Activated CD4-positive, CD25-positive, alpha-beta regulatory T cell treated with anti-CD3 and anti-CD28 coated beads, Interleukin-2, amount 50 U/mL, for 16 hours (primary cell): Measurements from ENCODE around the gene TPX2.

Source experiments
- DNase-seq: peaks from one replicate; pipeline ENCODE4 v3.0.0-alpha.2; 2020; ENCODE audit warnings: low read depth, low spot score

The TPX2 gene

GRCh38 chr20:31848088-31848999 is 109.3 kb downstream of the TPX2 start:
- DNase-seq = no peak

DNA sequence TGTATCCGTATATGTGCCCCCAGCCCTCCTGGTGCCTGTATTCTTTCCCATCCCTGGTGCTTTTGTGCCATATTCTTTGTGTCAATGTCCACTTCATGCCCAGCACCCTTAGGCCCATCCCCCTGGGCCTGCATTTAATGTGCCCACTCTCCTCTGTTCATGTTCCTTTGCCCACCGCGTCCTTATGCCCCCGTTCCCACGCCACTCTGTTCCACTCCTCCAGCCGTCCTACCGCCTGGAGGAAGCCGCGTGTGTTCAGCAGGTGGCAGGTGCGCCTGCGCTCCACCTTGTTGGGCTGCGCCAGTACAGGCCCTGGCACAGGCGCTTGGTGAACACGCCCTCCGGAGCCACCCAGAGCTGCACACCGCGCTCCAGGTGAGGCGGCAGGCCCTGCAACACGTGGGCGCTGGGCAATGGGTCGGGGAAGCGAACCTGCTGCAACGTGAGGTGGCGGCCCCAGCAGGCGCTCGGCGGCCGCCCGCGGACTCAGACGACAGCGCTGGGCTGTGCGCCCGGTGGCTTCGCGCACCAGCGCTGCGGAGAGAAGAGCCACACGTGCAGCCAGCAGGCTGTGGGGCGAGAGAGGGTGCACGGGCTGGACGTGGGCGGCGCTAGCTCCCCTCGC is 110.3 kb downstream of the TPX2 start:
- no peak for DNase-seq
